Omental fat pad (tissue), 4 donors: ENCODE data around the gene TMEFF1. TPM values are rescaled to one million over a fixed set of nuclear protein-coding genes. Genes with fewer than 3 reads are reported as not detected.

Experiments used
- ATAC-seq: fragments of 150-250 bp; one replicate; pipeline ENCODE4 v1.9.1; 2016; ENCODE audit warnings: mild to moderate bottlenecking, moderate library complexity; ENCODE audit not compliant: low FRiP score
- DNase-seq: peaks from one replicate; pipeline ENCODE4 v3.0.0-alpha.2; 2019; ENCODE audit warnings: low spot score
- total RNA-seq, 4 donors: library from RNA; depleted of rRNA; stranded (reverse); fragments of >200 nt; gene quantifications; one replicate each; pipeline ENCODE4 v1.1.0, GENCODE V29; 2016
- TF ChIP-seq, protein P1 (sequence below), 3 donors: fragments of 450-650 bp; IDR thresholded peaks; one replicate each; pipeline ENCODE4 v1.5.1; 2016 to 2017; ENCODE audit warnings: antibody characterized with exemption in 3 of 3, mild to moderate bottlenecking in 3 of 3, moderate library complexity in 2 of 3

The TMEFF1 gene
- total RNA-seq, 4 donors from 2014 or later = 0.60 to 2.4 TPM; not detected in 2

GRCh38 chr9:100449420-100449819, 23.5 kb upstream of the TMEFF1 start:
- TF ChIP-seq, protein P1, sequence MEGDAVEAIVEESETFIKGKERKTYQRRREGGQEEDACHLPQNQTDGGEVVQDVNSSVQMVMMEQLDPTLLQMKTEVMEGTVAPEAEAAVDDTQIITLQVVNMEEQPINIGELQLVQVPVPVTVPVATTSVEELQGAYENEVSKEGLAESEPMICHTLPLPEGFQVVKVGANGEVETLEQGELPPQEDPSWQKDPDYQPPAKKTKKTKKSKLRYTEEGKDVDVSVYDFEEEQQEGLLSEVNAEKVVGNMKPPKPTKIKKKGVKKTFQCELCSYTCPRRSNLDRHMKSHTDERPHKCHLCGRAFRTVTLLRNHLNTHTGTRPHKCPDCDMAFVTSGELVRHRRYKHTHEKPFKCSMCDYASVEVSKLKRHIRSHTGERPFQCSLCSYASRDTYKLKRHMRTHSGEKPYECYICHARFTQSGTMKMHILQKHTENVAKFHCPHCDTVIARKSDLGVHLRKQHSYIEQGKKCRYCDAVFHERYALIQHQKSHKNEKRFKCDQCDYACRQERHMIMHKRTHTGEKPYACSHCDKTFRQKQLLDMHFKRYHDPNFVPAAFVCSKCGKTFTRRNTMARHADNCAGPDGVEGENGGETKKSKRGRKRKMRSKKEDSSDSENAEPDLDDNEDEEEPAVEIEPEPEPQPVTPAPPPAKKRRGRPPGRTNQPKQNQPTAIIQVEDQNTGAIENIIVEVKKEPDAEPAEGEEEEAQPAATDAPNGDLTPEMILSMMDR (IDR thresholded peaks at IDR 0.05) = no peak

DNA sequence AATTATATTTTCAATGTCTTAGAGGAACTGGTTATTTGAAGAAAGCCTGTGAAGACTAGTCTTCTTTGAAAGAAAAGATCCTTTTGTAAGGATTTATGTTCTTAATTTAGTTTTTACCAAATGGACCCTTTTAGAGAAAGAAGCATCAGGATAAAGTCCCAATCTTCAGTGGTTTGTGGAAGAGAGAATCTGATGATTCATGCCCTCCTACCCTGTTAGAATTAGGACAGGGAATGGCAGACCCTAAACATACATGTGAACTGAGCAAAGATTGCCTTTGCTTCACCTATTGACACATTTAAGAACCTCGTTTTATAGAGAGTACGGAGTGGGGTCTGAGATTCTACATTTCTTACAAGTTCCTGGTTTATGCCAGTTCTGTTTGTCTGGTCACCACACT, 20.1 kb upstream of the TMEFF1 start:
- TF ChIP-seq, protein P1 (IDR thresholded peaks at IDR 0.05) = no peak
- ATAC-seq (no peak), DNase-seq (no peak)

More at GRCh38 chr9:100449420-100449819, 23.5 kb upstream of the TMEFF1 start:
- DNase-seq (no peak), ATAC-seq (no peak)

GRCh38 chr9:100455470-100455869, 17.5 kb upstream of the TMEFF1 start:
- DNase-seq = no peak
- TF ChIP-seq, protein P1 (IDR thresholded peaks at IDR 0.05) = no peak
- no peak for ATAC-seq

GRCh38 chr9:100457517-100457916, 15.4 kb upstream of the TMEFF1 start:
- TF ChIP-seq, protein P1 (IDR thresholded peaks at IDR 0.05) = no peak
- no peak for DNase-seq
- ATAC-seq = no peak

DNA sequence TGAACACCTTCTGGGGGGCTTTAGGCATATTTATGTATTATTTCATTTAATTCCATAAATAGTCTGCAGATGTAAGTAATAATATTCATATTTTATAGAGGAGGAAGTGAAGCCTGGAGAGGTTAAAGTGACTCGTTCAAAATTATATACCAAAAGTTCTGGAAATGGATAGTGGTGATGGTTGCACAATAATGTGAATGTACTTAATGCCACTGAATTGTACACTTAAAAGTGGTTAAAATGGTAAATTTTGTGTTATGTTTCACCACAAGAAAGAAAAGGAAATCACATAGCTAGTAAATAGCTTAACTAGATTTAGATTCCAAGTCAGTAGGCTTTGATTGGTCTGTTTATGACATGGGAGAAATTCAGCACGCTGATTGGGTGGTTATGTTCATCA, 13.0 kb upstream of the TMEFF1 start:
- ATAC-seq = no peak
- TF ChIP-seq, protein P1 (IDR thresholded peaks at IDR 0.05) = no peak
- no peak for DNase-seq

DNA sequence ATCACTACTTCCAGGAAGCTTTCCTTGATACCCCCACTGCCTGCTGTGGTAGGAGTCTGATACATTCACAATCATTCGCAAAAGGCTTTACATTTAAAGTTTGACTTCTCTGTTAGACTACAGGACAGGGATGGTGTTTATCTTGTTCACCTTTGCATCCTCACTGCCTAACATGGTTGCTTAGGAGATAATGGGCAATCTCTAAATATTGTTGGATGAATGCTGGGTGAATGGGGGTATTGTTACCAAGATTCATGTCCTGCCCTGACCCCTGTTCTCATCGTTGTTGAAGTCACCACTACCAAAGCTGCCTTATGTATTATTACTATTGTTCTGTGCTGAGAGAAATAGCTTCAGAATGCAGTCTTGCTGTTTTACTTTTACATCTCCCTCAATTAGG, 7.7 kb upstream of the TMEFF1 start:
- DNase-seq (no peak), ATAC-seq (no peak)
- TF ChIP-seq, protein P1 (IDR thresholded peaks at IDR 0.05) = no peak

- ATAC-seq = no peak
- DNase-seq = no peak
- TF ChIP-seq, protein P1 (IDR thresholded peaks at IDR 0.05) = no peak
Observed at GRCh38 chr9:100465761-100466160, 7.2 kb upstream of the TMEFF1 start.
